Large intestine (tissue), 3 donors: Measurements from ENCODE around the gene SF3B5. TPM values are rescaled to one million over a fixed set of nuclear protein-coding genes. Genes with fewer than 3 reads are reported as not detected.

Experiments used
- DNase-seq, 2 donors: peaks; one replicate each; pipeline versions ENCODE4 v3.0.0 to v3.0.0-alpha.2; 2013
- H3K27ac ChIP-seq: one replicate; pipeline ENCODE4 v1.5.1; 2013; ENCODE audit warnings: low read length
- H3K27me3 ChIP-seq: 2 replicates; pipeline ENCODE4 v1.6.1; 2013; ENCODE audit warnings: low read length; ENCODE audit not compliant: control insufficient read depth, insufficient read depth
- H3K36me3 ChIP-seq: 2 replicates; pipeline ENCODE4 v1.6.1; 2013; ENCODE audit warnings: low read length; ENCODE audit not compliant: control insufficient read depth, insufficient read depth
- H3K4me1 ChIP-seq: one replicate; pipeline ENCODE4 v1.6.1; 2013; ENCODE audit warnings: low read length; ENCODE audit not compliant: control insufficient read depth, insufficient read depth
- H3K4me3 ChIP-seq: one replicate; pipeline ENCODE4 v1.5.1; 2013; ENCODE audit warnings: low read length
- H3K9me3 ChIP-seq: one replicate; pipeline ENCODE4 v1.6.1; 2013; ENCODE audit warnings: mild to moderate bottlenecking, low read depth, low read length, moderate library complexity; ENCODE audit not compliant: control insufficient read depth
- WGBS: methylation state at CpG from one replicate; pipeline ENCODE4 v1.1.5; 2013; ENCODE audit warnings: low lambda C conversion rate; ENCODE audit not compliant: insufficient coverage; 5-methylcytosine and 5-hydroxymethylcytosine counted together
- polyA plus RNA-seq: library from polyadenylated mRNA; unstranded; fragments of 120-200 nt; gene quantifications from one replicate; pipeline ENCODE4 v1.2.1, GENCODE V29; 2013

The SF3B5 gene
- polyA plus RNA-seq, 1 donor, result 139 TPM

DNA sequence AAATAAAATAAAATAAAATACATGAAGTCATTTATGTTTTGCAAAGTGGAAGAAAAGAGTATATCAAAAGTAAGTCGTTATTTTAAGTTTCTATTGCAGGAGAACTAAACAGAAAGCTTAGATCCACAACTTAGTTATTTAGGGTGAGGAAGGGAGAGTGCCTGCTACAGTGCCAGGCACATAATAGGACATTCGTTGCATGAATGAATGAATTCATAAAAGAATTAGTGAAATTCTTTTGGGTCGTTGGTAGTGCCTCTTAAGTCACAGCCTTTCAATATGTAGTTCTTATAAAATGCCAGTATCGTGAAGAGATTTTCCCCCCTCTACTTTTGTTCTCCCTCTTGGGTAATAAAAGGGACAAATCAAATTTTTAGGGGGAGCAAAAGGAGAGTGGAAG lies 29.1 kb downstream of the SF3B5 start:
- no peak overlapping the region for H3K27ac ChIP-seq
- H3K9me3 ChIP-seq, result no peaks in the 10 kb centered on the region
- H3K27me3 ChIP-seq, result peaks cover 27% of the 10 kb centered on the region
- no peak overlapping the region for H3K4me3 ChIP-seq
- DNase-seq, result no peak
- H3K4me1 ChIP-seq, result peaks cover 7% of the 10 kb centered on the region
- 79% methylated on average over 2 of the region's 4 CpGs for WGBS
- H3K36me3 ChIP-seq, result no peaks in the 10 kb centered on the region

DNA sequence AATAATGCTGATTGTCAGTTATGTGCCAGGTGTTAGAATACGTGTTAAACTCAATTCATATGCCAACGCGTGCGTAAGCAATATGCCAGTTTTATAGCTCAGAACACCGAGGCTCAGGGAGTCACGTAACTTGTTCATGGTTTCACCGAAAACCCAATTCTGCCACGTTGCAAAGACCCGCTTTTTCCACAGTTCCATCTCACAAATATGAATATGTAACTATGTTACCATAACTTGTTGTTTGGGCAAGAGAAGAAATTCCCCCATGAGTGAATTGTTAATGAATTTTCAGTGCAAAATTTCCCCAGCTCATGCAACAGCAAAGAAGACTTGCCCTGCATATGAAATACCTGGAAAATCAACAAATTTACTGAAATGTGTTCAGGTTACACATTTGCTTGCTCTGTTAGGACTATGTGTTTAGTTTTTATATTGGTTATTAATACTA lies 30.1 kb downstream of the SF3B5 start:
- Histone ChIP-seq H3K27ac (peak overlapping the region; percentile 69), H3K27me3 (peaks cover 27% of the 10 kb centered on the region), H3K9me3 (no peaks in the 10 kb centered on the region), H3K4me1 (peaks cover 7% of the 10 kb centered on the region), H3K4me3 (peak overlapping the region; percentile 82), H3K36me3 (no peaks in the 10 kb centered on the region)
- no CpG with 5 or more reads among the region's 9 CpGs for WGBS
- no peak for DNase-seq

DNA sequence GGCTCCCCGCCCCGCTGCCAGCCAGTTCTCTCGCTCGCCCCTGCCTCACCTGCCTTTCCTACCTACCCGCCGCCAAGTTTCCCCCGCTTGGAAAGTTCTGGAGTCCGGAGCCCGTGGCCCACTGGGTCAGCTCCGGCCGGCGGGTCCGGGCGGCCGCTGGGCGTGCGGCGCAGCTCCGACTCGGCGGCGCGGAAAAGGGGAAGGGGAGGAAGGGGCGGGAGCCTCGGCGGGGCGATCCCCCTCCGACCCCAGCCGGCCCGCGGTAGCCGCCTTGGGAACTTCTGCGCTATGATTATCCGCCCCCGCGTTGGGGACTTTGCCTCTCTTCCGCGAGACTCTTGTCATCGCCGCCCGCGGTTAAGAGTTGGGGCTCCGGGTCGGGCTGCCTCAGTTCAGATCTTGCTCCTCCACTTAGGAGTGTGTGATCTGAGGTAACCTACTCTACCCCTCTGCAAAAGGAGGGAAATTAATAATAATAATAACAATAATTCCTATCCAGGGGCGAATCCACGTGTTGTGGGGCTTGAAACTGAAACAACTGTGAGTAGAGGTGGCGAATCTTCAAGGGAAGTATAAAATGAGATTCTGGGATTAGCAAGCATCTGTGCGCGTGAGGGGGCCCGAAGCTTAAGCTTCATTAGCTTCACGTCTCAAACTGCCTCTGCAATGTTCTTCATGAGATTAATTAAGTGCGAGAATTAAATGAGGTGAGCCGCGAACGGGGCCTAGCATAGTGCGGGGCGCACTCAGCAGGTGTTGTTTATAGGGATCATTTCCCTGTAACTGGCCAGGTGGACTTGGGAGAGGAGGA lies 30.8 kb downstream of the SF3B5 start:
- Histone ChIP-seq H3K36me3 (no peaks in the 10 kb centered on the region), H3K4me3 (peak overlapping the region; percentile 82), H3K9me3 (no peaks in the 10 kb centered on the region), H3K27ac (peak overlapping the region; percentile 69), H3K27me3 (peaks cover 27% of the 10 kb centered on the region), H3K4me1 (peaks cover 7% of the 10 kb centered on the region)
- 0% methylated on average over 2 of the region's 57 CpGs for WGBS
- peak; percentile 33 to 78 for DNase-seq

DNA sequence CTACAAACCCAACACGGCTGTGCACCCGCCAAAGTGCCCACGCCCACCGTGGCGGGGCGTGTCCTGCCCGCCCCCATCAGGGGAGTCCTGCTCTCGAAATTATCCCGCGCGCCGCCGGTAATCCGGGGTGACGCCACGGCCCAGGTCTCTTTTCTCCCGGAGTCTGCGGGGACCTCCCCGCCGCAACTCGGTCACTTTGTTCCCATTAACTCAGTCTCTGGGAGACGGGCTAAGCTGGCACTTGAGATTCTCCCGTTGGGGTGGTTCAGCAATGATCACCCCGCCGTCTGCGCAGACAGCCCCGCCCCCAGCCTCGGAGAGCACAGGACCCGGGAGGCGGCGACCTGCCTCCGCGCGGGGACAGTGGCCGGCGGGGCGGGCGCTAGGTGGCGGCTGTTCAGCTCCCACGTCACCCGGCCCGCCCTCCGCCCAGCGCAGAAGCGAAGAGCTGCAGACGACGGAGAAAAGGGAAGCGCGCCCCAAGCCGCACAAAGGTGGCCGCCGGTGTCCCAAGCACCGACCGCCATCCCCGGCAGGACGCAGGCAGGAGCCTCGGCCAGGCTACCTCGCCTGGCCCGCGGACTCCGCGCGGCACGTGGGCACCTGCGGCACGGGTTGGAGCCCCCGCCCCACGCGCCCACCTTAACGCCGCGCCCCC lies 31.5 kb downstream of the SF3B5 start:
- peak; percentile 87 to 95 for DNase-seq
- Histone ChIP-seq H3K9me3 (no peaks in the 10 kb centered on the region), H3K4me1 (peaks cover 7% of the 10 kb centered on the region), H3K27me3 (peaks cover 27% of the 10 kb centered on the region), H3K27ac (peak overlapping the region; percentile 70), H3K4me3 (peak overlapping the region; percentile 82), H3K36me3 (no peaks in the 10 kb centered on the region)
- WGBS, result no CpG with 5 or more reads among the region's 72 CpGs

DNA sequence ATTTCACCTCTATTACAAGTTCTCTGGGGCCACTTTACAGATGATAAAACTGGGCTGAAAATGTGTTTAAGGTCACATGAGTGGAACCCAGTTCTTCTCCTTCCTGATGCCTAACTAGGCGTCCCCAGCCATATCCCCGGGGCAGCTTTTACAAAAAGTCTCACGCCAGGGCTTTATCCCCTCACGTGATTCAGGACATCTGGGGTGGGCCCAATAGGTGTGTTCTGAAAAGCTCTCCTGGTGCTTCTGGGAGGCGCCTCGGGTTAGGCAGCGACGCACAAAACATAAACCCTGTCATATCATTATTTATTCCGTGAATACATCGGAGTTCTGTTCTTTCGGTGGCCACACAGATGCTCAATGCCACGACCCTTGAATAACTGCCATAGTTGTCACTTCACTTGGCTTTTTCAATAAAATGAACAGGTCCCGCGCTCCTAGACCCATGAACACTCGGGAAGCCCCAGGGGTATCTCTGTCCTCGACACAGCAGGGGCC lies 32.1 kb downstream of the SF3B5 start:
- Histone ChIP-seq H3K27ac (peak overlapping the region; percentile 70), H3K27me3 (peaks cover 27% of the 10 kb centered on the region), H3K4me1 (peaks cover 7% of the 10 kb centered on the region), H3K4me3 (peak overlapping the region; percentile 82), H3K36me3 (no peaks in the 10 kb centered on the region), H3K9me3 (no peaks in the 10 kb centered on the region)
- WGBS, result no CpG with 5 or more reads among the region's 16 CpGs
- peak; percentile 1 to 60 for DNase-seq

DNA sequence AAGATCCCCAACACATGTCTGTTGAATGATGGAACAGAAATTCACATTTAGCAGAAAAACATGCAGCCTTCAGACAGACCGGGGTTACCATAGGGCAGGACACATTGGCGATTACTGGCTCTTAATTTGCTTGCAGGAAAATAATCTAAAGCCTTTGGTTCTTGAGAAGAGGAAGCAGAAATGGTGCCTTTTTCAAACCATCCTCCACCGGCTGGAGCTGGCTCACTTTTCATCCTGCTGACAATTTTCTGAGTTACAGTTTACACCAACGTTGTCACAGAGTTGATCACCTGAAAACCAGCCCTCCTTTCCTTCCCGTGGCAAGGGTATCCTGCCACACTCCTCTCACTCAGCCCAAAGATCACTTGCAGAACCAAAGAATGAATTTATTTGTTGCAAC lies 32.6 kb downstream of the SF3B5 start:
- peaks cover 7% of the 10 kb centered on the region for H3K4me1 ChIP-seq
- H3K27ac ChIP-seq, result no peak overlapping the region
- H3K36me3 ChIP-seq, result no peaks in the 10 kb centered on the region
- WGBS, result no CpG with 5 or more reads among the region's 5 CpGs
- peak in 1 of 2 donors; percentile 18 for DNase-seq
- peaks cover 27% of the 10 kb centered on the region for H3K27me3 ChIP-seq
- no peak overlapping the region for H3K4me3 ChIP-seq
- no peaks in the 10 kb centered on the region for H3K9me3 ChIP-seq

DNA sequence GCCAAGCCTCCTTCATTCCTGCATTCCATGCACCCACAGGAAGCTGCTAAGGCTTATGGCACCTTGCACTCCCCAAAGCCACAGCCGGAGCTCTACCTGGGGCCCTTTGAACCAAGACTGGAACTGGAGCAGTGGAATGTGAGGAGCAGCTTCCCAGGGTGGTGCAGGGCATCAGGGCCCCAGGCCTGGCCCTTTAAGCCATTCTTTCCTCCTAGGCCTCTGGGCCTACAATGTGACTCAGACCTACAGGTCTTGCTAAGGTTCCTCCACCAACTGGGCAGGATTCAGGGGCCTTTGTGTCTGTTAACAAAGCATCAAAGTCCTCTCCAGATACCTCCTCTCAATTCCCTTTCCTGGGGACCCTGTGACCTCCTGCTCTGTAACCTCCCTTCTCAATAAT lies 36.2 kb downstream of the SF3B5 start:
- Histone ChIP-seq H3K36me3 (no peaks in the 10 kb centered on the region), H3K27ac (no peak overlapping the region), H3K27me3 (peaks cover 12% of the 10 kb centered on the region), H3K4me1 (peaks cover 4% of the 10 kb centered on the region), H3K9me3 (no peaks in the 10 kb centered on the region), H3K4me3 (no peak overlapping the region)
- no peak for DNase-seq
- WGBS, result no CpG with 5 or more reads among the region's 1 CpG

DNA sequence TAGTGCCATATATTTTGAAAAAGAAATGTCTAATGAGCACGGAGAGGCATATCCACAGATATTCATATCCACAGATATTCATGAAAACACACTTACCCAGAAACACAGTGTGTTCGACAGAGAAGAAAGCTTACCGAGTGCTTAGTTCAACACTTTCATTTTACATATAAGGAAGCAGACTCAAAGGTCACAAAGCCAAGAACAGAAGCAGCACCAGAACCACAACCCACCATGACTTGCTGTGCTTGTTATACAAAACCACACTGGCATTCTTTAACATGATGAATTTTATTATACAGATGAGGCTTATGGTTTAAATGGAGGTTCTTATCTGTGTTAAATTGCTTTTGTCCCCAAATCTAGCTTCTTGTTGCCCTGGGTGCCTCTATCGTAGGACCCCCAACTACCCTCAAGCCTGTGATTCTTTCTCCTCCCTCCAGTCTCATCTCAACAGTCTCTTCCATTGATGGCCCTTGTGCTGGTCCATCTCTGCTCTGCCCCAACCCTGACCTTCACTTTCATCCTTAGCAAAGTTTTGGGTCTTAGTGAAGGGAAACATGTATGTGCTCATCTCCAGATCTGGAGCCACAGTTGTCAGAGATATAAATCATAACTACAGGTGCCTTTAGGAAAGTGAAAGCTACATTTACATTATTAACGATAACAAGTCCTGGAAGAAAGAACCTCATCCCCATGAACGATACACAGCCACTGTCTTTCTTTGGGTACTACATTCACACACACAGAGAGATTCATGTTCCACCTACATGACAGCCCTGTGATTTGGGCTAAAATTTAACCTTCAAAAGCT lies 40.0 kb downstream of the SF3B5 start:
- Histone ChIP-seq H3K27me3 (no peaks in the 10 kb centered on the region), H3K4me3 (no peak overlapping the region), H3K9me3 (no peaks in the 10 kb centered on the region), H3K4me1 (no peaks in the 10 kb centered on the region), H3K27ac (peak overlapping the region; percentile 20), H3K36me3 (no peaks in the 10 kb centered on the region)
- DNase-seq, result peak in 1 of 2 donors; percentile 21
- WGBS, result no CpG with 5 or more reads among the region's 6 CpGs

DNA sequence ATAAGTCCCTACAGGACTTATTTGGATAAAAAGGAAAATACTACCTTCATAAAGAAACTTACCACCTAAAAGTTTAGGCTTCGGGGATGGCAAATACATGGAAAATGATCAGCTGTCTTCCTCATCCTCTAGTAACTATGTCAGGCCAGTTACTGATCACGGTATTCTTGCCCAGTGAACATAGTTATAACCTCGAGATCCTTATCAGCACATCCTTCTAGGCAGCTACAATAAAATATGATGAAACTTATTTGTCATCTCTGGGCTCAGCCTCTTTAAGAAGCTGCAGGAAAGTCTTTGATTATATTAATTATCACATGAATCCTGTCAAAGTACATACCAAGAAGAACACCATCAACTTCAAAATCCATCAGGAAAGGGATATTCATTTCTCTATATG lies 41.8 kb downstream of the SF3B5 start:
- no CpG with 5 or more reads among the region's 3 CpGs for WGBS
- Histone ChIP-seq H3K36me3 (no peaks in the 10 kb centered on the region), H3K27me3 (no peaks in the 10 kb centered on the region), H3K9me3 (no peaks in the 10 kb centered on the region), H3K27ac (no peak overlapping the region), H3K4me1 (no peaks in the 10 kb centered on the region), H3K4me3 (no peak overlapping the region)
- DNase-seq, result no peak

DNA sequence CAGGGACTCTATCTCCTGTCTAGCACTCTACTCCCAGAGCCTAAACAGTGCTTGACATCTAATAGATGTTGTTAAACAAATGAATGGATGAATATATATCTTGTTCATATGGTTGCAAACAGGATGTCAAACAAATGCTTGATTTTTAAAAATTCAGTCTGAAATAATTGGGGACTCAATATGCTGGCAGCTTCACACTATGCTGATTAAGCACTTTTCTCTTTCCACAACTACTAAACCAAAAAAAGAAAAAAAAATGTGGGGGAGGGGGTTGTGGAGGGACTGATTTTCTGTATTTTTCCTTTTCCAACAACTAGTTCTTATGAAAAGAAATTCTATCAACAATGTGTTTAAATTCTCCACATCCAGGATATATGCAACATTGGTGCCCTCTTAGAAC lies 42.9 kb downstream of the SF3B5 start:
- no peak overlapping the region for H3K27ac ChIP-seq
- no peak overlapping the region for H3K4me3 ChIP-seq
- no peaks in the 10 kb centered on the region for H3K9me3 ChIP-seq
- no peak for DNase-seq
- no peaks in the 10 kb centered on the region for H3K36me3 ChIP-seq
- H3K4me1 ChIP-seq, result no peaks in the 10 kb centered on the region
- no peaks in the 10 kb centered on the region for H3K27me3 ChIP-seq
